ENCODE data around the gene MPP2.

MPP2 gene

DNA sequence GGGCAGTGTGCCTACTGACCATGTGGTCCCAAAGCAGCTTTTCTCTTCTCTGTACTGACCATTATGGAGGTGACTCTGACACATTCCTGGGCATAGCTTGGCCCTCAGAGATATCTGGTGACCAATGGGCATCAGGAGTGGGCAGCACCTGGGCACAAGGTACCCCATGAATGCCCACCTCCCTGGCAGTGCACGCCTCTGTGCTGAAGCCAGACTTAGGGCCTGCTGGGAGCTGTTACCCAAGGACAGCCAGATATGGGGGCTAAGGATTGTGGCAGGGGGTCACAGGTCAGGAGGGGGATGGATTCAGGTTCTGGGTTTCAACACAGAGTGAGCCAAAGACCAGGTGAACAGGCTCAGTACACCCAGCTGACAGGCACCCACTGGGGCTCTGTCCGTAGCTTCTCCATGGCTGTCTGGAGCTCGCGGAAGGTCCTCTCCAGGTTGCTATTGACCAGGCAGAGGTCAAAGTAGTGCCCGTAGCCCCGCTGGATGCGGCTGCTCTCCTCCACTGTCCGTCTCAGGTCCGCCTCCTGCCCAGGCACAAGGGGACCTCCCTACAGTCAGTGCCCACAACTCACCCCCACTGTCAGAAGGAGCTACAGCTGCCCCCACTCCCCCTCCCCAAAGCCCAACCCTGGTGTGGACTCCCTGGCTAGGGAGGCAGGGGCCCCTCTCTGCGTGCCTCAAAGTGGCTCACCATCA lies 29.7 kb downstream of the MPP2 start:
- POLR2A ChIA-PET: interaction anchor here (1.3 kb wide), 1 partner anchor 61 kb away, joined by 3 read pairs; no protein-coding TSS in a partner anchor
- CTCF ChIA-PET: interaction anchor here (0.5 to 6.1 kb wide), 56 partner anchors 10 to 1172 kb away, joined by 3 to 106 read pairs (median 4); partner anchors contain the start of genes ASB16, CD300LG, MPP2 and PPY
- no peaks in the 10 kb centered on the region; the same call in 1 of the 2 replicates for H3K4me1 ChIP-seq (ENCODE audit: control insufficient read depth, insufficient read depth, low read length)

DNA sequence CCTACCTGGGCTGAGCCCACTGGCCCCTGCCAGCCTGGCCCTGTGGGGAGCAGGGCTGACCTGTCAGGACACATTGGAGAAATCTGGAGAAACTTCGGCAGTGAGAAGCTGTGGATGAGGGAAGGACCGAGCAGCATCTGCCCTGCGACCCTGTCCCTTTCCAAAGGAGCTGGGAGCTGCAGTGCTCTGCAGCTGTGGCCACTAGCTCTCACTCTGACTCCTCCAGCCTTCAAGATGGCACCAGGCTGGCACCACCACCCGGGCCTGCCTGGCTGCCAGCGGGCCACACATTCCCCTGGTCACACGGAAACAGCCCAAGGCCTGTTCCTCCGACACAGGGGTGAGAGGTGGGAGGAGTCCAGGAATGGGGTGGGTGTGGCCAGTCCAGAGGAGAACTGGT lies 30.3 kb downstream of the MPP2 start:
- POLR2A ChIA-PET: interaction anchor here (1.3 kb wide), 1 partner anchor 62 kb away, joined by 3 read pairs; no protein-coding TSS in a partner anchor
- CTCF ChIA-PET: interaction anchor here (0.7 to 6.1 kb wide), 11 partner anchors 9 to 165 kb away, joined by 4 to 106 read pairs (median 37); partner anchors contain the start of genes CD300LG and PPY
- H3K36me3 ChIP-seq (ENCODE audit: control insufficient read depth in 2 of 2, insufficient read depth in 1 of 2, low read length in 2 of 2): peaks cover 3 to 41% of the 10 kb centered on the region in 2 experiments; a peak in 2 of 3 replicates
- TF ChIP-seq ZNF140 (tag by site-specific recombination; IDR thresholded peaks at IDR 0.05) (no peak), KLF9 (tag by site-specific recombination; IDR thresholded peaks at IDR 0.05; ENCODE audit: low read depth) (0 out of 2 replicates have a peak, but pooled peaks have one; percentile 42), ZNF660 (tag by site-specific recombination; IDR thresholded peaks at IDR 0.05) (no peak)
- H3K4me1 ChIP-seq (ENCODE audit: control insufficient read depth, insufficient read depth, low read length): no peaks in the 10 kb centered on the region; the same call in 1 of the 2 replicates
- H3K27ac ChIP-seq (ENCODE audit: extremely low read depth, low read depth, low read length): no peak overlapping the region
- H3K9me3 ChIP-seq (ENCODE audit: control insufficient read depth, insufficient read depth, low read depth, low read length): no peaks in the 10 kb centered on the region
- no peak overlapping the region for H3K4me3 ChIP-seq (ENCODE audit: low read depth, low read length)

More for the DNA sequence above, 29.7 kb downstream of the MPP2 start:
- TF ChIP-seq ZNF785 (tag by site-specific recombination; IDR thresholded peaks at IDR 0.05): no peak
- TF ChIP-seq ZNF48 (tag by site-specific recombination; IDR thresholded peaks at IDR 0.05): no peak
- TF ChIP-seq TRIM28 (IDR thresholded peaks at IDR 0.05; ENCODE audit: borderline replicate concordance, low read length): no peak
- no peak for TF ChIP-seq ZNF2 (tag by site-specific recombination; IDR thresholded peaks at IDR 0.05)
- TF ChIP-seq, protein P1, sequence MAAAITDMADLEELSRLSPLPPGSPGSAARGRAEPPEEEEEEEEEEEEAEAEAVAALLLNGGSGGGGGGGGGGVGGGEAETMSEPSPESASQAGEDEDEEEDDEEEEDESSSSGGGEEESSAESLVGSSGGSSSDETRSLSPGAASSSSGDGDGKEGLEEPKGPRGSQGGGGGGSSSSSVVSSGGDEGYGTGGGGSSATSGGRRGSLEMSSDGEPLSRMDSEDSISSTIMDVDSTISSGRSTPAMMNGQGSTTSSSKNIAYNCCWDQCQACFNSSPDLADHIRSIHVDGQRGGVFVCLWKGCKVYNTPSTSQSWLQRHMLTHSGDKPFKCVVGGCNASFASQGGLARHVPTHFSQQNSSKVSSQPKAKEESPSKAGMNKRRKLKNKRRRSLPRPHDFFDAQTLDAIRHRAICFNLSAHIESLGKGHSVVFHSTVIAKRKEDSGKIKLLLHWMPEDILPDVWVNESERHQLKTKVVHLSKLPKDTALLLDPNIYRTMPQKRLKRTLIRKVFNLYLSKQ (tag by site-specific recombination; IDR thresholded peaks at IDR 0.05; ENCODE audit: borderline replicate concordance): no peak
- no peak for TF ChIP-seq ZBTB20 (tag by site-specific recombination; IDR thresholded peaks at IDR 0.05)
- TF ChIP-seq, protein P2, sequence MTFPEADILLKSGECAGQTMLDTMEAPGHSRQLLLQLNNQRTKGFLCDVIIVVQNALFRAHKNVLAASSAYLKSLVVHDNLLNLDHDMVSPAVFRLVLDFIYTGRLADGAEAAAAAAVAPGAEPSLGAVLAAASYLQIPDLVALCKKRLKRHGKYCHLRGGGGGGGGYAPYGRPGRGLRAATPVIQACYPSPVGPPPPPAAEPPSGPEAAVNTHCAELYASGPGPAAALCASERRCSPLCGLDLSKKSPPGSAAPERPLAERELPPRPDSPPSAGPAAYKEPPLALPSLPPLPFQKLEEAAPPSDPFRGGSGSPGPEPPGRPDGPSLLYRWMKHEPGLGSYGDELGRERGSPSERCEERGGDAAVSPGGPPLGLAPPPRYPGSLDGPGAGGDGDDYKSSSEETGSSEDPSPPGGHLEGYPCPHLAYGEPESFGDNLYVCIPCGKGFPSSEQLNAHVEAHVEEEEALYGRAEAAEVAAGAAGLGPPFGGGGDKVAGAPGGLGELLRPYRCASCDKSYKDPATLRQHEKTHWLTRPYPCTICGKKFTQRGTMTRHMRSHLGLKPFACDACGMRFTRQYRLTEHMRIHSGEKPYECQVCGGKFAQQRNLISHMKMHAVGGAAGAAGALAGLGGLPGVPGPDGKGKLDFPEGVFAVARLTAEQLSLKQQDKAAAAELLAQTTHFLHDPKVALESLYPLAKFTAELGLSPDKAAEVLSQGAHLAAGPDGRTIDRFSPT (tag by site-specific recombination; IDR thresholded peaks at IDR 0.05): peak; percentile 77
- TF ChIP-seq ZNF248 (tag by site-specific recombination; IDR thresholded peaks at IDR 0.05): no peak
- no peak for TF ChIP-seq ZNF670 (tag by site-specific recombination; IDR thresholded peaks at IDR 0.05; ENCODE audit: low read depth)
- TF ChIP-seq KLF9 (tag by site-specific recombination; IDR thresholded peaks at IDR 0.05; ENCODE audit: low read depth): 0 out of 2 replicates have a peak, but pooled peaks have one; percentile 1
- TF ChIP-seq, protein P3, sequence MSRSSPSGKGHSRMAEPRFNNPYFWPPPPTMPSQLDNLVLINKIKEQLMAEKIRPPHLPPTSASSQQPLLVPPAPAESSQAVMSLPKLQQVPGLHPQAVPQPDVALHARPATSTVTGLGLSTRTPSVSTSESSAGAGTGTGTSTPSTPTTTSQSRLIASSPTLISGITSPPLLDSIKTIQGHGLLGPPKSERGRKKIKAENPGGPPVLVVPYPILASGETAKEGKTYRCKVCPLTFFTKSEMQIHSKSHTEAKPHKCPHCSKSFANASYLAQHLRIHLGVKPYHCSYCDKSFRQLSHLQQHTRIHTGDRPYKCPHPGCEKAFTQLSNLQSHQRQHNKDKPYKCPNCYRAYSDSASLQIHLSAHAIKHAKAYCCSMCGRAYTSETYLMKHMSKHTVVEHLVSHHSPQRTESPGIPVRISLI (tag by site-specific recombination; IDR thresholded peaks at IDR 0.05): no peak
- no peak for TF ChIP-seq ZNF549 (tag by site-specific recombination; IDR thresholded peaks at IDR 0.05)
- no peak for TF ChIP-seq KLF16 (tag by site-specific recombination; IDR thresholded peaks at IDR 0.05)
- TF ChIP-seq ZNF112 (tag by site-specific recombination; IDR thresholded peaks at IDR 0.05): no peak
- H3K36me3 ChIP-seq (ENCODE audit: control insufficient read depth in 2 of 2, insufficient read depth in 1 of 2, low read length in 2 of 2): peaks cover 3 to 44% of the 10 kb centered on the region in 2 experiments; a peak in 2 of 3 replicates
- no peak overlapping the region for H3K4me3 ChIP-seq (ENCODE audit: low read depth, low read length)
- no peak overlapping the region for H3K27ac ChIP-seq (ENCODE audit: extremely low read depth, low read depth, low read length)
- no peaks in the 10 kb centered on the region for H3K9me3 ChIP-seq (ENCODE audit: control insufficient read depth, insufficient read depth, low read depth, low read length)
